Measurements from ENCODE around the gene EME1.

Gene EME1

DNA sequence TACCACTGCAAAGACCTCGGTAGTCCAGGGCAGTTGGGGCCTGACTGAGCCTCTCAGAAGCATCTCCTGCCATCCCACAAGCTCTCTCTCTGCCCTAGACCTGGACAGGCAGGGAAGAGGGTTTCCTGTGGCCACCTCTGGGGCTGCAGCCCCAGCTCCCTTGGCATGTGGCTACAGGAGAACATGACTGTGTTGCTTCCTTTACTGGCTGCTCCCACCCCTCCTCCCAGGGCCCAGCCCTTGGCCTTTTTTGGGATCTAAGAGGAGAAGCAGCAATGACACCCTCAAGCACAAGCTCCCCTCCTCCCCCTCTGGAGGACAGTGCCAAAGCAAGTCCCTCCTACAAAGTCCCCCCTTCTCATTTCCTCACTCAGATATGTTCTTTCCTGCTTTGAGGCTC is 5.6 kb upstream of the EME1 start:
- DNase-seq (ENCODE audit: low read depth in 1 of 2, low spot score in 1 of 2), result no peak
- no peak overlapping the region for H3K4me3 ChIP-seq (replicated peaks; ENCODE audit: insufficient read depth, low read length)
- no peaks in the 10 kb centered on the region for H3K27me3 ChIP-seq (ENCODE audit: insufficient read depth, poor library complexity, severe bottlenecking)
- H3K27ac ChIP-seq (replicated peaks), result no peak overlapping the region
- TF ChIP-seq, protein P1, sequence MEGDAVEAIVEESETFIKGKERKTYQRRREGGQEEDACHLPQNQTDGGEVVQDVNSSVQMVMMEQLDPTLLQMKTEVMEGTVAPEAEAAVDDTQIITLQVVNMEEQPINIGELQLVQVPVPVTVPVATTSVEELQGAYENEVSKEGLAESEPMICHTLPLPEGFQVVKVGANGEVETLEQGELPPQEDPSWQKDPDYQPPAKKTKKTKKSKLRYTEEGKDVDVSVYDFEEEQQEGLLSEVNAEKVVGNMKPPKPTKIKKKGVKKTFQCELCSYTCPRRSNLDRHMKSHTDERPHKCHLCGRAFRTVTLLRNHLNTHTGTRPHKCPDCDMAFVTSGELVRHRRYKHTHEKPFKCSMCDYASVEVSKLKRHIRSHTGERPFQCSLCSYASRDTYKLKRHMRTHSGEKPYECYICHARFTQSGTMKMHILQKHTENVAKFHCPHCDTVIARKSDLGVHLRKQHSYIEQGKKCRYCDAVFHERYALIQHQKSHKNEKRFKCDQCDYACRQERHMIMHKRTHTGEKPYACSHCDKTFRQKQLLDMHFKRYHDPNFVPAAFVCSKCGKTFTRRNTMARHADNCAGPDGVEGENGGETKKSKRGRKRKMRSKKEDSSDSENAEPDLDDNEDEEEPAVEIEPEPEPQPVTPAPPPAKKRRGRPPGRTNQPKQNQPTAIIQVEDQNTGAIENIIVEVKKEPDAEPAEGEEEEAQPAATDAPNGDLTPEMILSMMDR (IDR thresholded peaks at IDR 0.05; ENCODE audit: insufficient read depth, low read length), result no peak
- TF ChIP-seq SPI1 (IDR thresholded peaks at IDR 0.05; ENCODE audit: borderline replicate concordance, low read depth) (no peak), POLR2AphosphoS5 (IDR thresholded peaks at IDR 0.05; ENCODE audit: low read depth) (no peak), GABPA (IDR thresholded peaks at IDR 0.05; ENCODE audit: low read depth) (no peak)
- TF ChIP-seq, protein P2, sequence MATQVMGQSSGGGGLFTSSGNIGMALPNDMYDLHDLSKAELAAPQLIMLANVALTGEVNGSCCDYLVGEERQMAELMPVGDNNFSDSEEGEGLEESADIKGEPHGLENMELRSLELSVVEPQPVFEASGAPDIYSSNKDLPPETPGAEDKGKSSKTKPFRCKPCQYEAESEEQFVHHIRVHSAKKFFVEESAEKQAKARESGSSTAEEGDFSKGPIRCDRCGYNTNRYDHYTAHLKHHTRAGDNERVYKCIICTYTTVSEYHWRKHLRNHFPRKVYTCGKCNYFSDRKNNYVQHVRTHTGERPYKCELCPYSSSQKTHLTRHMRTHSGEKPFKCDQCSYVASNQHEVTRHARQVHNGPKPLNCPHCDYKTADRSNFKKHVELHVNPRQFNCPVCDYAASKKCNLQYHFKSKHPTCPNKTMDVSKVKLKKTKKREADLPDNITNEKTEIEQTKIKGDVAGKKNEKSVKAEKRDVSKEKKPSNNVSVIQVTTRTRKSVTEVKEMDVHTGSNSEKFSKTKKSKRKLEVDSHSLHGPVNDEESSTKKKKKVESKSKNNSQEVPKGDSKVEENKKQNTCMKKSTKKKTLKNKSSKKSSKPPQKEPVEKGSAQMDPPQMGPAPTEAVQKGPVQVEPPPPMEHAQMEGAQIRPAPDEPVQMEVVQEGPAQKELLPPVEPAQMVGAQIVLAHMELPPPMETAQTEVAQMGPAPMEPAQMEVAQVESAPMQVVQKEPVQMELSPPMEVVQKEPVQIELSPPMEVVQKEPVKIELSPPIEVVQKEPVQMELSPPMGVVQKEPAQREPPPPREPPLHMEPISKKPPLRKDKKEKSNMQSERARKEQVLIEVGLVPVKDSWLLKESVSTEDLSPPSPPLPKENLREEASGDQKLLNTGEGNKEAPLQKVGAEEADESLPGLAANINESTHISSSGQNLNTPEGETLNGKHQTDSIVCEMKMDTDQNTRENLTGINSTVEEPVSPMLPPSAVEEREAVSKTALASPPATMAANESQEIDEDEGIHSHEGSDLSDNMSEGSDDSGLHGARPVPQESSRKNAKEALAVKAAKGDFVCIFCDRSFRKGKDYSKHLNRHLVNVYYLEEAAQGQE (IDR thresholded peaks at IDR 0.05; ENCODE audit: insufficient replicate concordance, low read depth), result no peak

DNA sequence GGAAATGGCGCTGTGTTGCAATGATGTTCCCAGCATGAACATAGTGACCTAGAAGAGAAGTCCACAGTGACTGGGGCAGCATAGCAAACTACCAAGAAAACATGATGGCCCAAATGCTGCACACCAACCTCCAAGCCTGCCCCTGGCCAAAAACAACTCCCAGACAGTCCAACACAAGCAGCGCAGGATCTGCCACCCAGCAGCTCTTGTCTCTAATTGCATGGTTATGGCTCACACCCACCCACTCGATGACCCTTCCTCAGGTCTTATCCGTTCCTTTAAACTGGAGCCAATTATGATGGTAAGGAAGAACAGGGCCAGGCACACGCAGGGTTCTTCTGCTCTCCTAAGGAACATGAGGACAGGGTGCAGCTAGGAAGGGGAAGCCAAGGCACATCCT is 3.0 kb upstream of the EME1 start:
- H3K27ac ChIP-seq (replicated peaks), result no peak overlapping the region
- no peak overlapping the region for H3K4me3 ChIP-seq (replicated peaks; ENCODE audit: insufficient read depth, low read length)
- DNase-seq (ENCODE audit: low read depth in 1 of 2, low spot score in 1 of 2), result no peak
- no peak for TF ChIP-seq POLR2AphosphoS5 (IDR thresholded peaks at IDR 0.05; ENCODE audit: low read depth)
- TF ChIP-seq, protein P1 (IDR thresholded peaks at IDR 0.05; ENCODE audit: insufficient read depth, low read length), result no peak
- no peak for TF ChIP-seq SPI1 (IDR thresholded peaks at IDR 0.05; ENCODE audit: borderline replicate concordance, low read depth)
- H3K27me3 ChIP-seq (ENCODE audit: insufficient read depth, poor library complexity, severe bottlenecking), result no peaks in the 10 kb centered on the region

DNA sequence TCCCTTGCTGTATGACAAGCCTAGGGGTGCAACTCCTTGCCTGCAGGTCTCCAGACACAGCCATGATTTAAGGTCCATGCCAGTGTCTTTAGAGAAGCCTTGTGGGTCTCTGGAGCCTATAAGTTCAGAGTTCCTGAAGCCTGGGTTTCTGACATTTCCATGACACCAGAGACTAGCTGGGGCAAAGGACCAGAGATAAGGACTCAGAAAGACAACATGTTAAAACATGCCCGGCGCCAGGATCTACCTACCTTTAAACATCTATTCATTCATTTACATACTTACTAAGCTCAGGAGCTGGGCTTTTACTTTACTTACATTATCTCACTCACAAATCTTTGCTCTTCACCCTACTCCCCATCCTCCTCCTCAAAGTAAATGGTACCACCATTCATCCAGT is 1.5 kb upstream of the EME1 start:
- H3K27me3 ChIP-seq (ENCODE audit: insufficient read depth, poor library complexity, severe bottlenecking), result no peaks in the 10 kb centered on the region
- TF ChIP-seq, protein P2 (IDR thresholded peaks at IDR 0.05; ENCODE audit: insufficient replicate concordance, low read depth), result no peak
- TF ChIP-seq SPI1 (IDR thresholded peaks at IDR 0.05; ENCODE audit: borderline replicate concordance, low read depth), result no peak
- H3K4me3 ChIP-seq (replicated peaks; ENCODE audit: insufficient read depth, low read length), result no peak overlapping the region
- no peak for DNase-seq (ENCODE audit: low read depth in 1 of 2, low spot score in 1 of 2)
- H3K27ac ChIP-seq (replicated peaks), result no peak overlapping the region

- DNase-seq (ENCODE audit: low read depth in 1 of 2, low spot score in 1 of 2), result no peak
- Histone ChIP-seq H3K27me3 (ENCODE audit: insufficient read depth, poor library complexity, severe bottlenecking) (no peaks in the 10 kb centered on the region), H3K4me3 (replicated peaks; ENCODE audit: insufficient read depth, low read length) (peak overlapping the region; percentile 61), H3K27ac (replicated peaks) (peak overlapping the region; percentile 98)
- TF ChIP-seq POLR2AphosphoS5 (IDR thresholded peaks at IDR 0.05; ENCODE audit: low read depth) (no peak), SPI1 (IDR thresholded peaks at IDR 0.05; ENCODE audit: borderline replicate concordance, low read depth) (no peak), GABPA (IDR thresholded peaks at IDR 0.05; ENCODE audit: low read depth) (no peak)
- TF ChIP-seq, protein P2 (IDR thresholded peaks at IDR 0.05; ENCODE audit: insufficient replicate concordance, low read depth), result no peak
Observed at GRCh38 chr17:50372222-50372757, 739 bp upstream of the EME1 start.

Measured in HL-60 (cell line).